ENCODE results near the gene SLC1A7. TPM values are rescaled to one million over a fixed set of nuclear protein-coding genes. Genes with fewer than 3 reads are reported as not detected.

Gene SLC1A7
- total RNA-seq, 1 experiment from 2014 or later, result 0.27 TPM

- in situ Hi-C loops (cut with HindIII; ENCODE audit: low sequenced_read_pairs), result no loop called here
- no peak for DNase-seq (ENCODE audit: low spot score)
Observed at GRCh38 chr1:53107090-53107489, 35.3 kb downstream of the SLC1A7 start.

GRCh38 chr1:53104289-53104913 lies 38.0 kb downstream of the SLC1A7 start:
- DNase-seq (ENCODE audit: low spot score), result no peak
- in situ Hi-C loops (cut with HindIII; ENCODE audit: low sequenced_read_pairs), result no loop called here

DNA sequence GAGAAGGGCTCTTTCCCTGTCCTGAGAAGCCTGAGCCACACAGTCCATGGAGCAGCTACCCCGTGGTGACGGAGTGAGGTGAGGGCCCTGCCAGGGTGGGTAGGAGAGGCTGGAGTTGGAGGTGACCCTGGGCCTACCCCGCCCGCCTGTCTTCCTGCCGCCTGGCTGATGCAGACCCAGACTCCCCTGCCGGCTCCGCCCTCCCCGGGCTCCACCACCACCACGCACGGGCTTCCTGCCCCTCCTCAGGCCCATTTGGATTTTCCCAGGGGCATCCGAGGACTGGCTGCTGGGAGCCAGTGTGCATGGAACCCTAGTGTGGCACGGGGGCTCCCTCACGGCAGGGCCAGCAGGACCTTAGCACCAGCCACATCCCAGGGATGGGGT lies 47.9 kb downstream of the SLC1A7 start:
- in situ Hi-C loops (cut with HindIII; ENCODE audit: low sequenced_read_pairs), result no loop called here
- DNase-seq (ENCODE audit: low spot score), result no peak

DNA sequence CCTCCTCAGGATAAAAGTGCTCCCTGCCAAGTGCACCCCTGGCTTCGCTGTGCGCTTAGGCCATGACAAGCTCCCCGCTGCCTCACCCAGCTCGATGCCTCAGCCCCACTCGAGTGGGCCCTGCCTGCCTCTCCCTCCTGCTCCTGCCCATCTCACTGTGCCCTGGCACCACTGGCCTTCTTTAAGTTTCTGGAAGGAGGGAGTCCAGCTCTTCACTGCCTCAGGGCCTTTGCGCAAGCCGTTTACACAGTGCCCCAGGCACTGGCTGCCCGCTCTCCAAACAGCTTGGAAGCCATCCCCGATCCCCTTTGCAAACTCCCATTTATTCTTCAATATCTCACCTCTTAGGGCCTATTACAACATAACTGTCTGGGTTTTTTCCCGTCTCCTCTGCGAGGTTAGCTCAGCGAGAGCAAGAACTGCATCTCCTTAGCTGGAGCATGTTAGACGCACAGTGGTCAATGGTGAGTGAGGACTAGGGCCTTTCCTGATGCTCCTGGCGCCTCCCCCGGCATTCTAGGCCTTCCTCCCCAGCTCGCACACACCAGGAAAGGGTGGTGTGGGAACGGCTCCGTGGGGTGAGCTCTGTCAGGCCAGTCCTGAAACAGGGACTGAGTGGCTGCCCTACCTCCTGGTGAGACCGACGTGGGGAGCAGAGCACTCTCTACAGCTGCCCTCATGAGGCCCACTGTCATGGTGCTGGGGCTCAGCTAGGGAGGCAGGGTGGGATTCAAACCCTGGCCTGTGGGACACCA lies 48.5 kb downstream of the SLC1A7 start:
- in situ Hi-C loops (cut with HindIII; ENCODE audit: low sequenced_read_pairs), result no loop called here
- DNase-seq (ENCODE audit: low spot score), result no peak

- no peak for DNase-seq (ENCODE audit: low spot score)
Observed at GRCh38 chr1:53093451-53093754, 49.0 kb downstream of the SLC1A7 start.

DNA sequence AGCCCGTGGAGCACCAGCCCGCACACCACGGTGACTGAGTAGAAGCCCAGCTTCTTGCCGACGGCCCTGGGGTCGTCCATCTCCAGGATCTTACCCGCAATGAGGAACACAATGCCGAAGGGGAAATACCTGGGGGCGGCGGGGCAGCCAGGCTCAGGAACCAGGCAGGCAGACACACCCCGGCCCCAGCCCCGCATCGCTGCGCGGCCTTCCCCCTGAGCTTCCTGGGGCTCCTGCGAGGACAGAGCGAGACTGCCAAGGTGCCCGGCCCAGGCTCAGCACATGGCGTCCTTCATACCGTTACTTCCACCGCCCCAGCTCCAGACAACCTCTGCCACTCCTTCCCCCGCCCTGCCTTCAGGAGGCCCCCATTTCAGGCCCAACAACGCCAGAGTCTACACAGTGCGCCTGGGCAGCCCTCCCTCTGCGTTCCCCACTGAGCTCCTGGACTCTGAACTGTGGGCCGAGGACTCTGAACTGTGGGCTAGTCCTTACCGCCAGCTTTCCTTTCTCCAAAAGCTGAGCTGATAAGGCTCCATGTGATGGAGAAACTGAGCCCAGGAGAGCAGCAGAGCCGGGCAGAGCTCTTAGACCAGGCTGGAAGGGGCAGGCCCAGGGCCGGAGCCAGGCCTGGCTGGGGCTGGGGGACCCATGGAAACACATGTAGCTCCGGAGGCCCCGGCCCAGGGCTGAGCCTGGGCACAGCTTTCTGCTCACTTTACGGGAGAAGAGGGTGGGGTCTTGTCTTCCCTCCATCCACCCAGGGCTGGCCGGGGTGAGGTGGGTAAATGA lies 49.6 kb downstream of the SLC1A7 start:
- DNase-seq (ENCODE audit: low spot score), result no peak
- in situ Hi-C loops (cut with HindIII; ENCODE audit: low sequenced_read_pairs), result no loop called here

More at GRCh38 chr1:53093451-53093754, 49.0 kb downstream of the SLC1A7 start:
- in situ Hi-C loops (cut with HindIII; ENCODE audit: low sequenced_read_pairs), result no loop called here

DNA sequence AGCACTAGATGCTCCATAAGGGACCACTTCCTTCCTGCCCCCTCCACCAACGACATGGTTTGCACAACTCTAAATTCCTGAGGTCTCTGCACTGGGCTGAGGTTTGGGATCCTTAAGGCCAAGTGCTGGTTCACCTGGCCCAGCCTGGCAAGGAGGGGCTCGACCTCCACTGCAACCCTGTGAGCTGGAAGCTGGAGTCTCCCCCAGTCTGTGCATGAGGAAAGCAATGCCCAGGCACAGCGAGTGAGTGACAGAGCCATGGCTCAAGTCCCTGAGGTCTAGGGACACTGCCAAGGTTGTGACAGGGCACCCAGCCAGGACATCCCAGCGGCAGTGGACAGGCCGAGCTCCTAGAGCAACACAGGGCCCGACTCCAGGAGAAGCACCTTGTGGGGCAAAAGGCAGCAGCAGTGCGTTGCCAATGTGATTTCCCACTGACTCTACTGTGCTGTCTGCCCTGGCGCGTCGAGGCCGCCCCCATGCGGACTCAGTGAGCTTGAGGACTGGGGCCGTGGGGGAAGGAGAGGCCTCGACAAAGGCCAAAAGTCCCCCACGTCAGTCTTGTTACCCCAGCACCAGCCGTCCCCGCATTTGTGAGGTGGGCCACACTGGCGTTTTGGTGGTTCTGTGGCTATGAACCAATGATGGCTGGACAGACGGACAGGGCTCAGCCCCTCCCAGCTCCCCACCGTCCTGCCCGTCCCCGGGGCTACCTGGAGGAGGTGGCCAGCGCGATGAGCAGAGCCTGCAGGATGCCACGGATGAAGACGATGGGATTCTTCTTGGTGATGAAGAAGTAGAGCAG lies 50.4 kb downstream of the SLC1A7 start:
- peak; percentile 93 for DNase-seq (ENCODE audit: low spot score)
- in situ Hi-C loops (cut with HindIII; ENCODE audit: low sequenced_read_pairs), result no loop called here

DNA sequence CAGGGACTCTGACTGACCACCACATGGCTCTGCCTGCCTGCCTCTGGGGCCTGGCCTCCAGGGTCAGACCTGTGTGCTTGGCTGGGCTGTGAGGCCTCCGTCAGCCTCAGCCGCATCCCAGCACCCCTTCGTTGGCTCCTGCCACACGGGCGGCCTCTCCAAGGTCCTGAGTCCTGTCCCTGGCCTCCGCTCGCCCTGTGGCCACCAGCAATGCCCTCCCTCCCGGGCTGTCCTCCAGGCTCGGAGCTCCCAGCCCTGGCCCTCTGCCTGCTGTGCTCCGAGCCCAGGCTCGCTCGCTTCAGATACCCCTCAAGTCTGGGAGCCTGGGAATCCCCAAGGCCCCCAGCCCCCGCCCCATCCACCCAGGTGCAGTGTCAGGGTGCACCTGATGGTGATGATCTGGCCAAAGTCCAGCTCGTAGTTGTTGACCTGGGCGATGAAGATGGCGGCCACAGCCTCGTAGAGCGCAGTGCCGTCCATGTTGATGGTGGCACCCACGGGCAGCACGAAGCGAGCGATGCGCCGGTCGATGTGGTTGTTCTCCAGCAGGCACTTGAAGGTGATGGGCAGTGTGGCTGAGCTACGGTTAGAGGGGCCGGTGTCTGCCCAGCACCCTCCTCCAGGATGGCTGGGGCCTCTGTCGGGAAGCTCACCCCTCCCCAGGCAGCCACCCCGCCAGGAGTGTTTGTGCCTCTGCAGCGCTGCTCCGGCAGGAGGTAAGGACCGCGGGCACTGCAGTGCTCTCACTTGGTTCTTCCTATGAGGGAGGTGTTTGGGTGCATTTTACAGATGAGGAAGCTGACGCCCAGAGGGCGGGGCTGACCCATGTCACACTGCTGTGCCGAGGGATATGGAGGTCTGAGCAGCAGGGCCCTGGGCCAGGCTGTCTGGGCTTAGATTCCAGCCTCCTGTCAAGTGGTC lies 52.0 kb downstream of the SLC1A7 start:
- in situ Hi-C loops (cut with HindIII; ENCODE audit: low sequenced_read_pairs), result no loop called here
- no peak for DNase-seq (ENCODE audit: low spot score)

DNA sequence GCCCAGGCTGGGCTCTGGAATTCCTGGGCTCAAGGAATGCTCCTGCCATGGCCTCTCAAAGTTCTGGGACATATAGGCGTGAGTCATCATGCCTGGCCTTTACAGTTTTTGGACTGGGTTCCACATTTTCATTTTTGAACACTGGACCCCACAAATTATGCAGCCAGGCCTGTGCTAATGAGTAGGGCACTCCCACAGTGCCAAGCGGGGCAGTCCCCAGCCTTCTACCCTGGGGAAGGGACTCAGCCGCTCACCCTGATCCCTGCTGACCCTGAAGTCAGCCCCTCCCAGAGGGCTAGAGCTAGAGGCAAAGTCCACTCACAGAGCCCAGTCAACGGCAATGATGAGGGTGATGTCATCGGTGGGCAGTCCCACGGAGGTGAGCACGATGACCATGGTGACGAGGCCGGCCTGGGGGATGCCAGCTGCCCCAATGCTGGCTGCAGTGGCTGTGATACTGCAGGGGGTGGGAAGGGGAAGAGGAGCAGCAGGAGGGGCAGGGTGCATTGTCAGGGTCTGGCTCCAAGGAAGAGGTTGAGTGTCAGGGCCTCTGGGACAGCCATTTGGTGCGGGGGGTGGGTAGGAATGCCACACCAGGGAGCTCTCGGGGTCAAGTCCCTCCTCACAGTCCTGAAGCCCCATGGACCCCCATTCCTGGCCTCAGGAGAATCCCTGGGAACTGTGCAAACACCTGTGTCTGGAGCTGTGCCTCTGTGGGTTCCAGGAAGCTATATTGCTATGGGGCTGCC lies 52.8 kb downstream of the SLC1A7 start:
- DNase-seq (ENCODE audit: low spot score), result no peak
- in situ Hi-C loops (cut with HindIII; ENCODE audit: low sequenced_read_pairs), result no loop called here

DNA sequence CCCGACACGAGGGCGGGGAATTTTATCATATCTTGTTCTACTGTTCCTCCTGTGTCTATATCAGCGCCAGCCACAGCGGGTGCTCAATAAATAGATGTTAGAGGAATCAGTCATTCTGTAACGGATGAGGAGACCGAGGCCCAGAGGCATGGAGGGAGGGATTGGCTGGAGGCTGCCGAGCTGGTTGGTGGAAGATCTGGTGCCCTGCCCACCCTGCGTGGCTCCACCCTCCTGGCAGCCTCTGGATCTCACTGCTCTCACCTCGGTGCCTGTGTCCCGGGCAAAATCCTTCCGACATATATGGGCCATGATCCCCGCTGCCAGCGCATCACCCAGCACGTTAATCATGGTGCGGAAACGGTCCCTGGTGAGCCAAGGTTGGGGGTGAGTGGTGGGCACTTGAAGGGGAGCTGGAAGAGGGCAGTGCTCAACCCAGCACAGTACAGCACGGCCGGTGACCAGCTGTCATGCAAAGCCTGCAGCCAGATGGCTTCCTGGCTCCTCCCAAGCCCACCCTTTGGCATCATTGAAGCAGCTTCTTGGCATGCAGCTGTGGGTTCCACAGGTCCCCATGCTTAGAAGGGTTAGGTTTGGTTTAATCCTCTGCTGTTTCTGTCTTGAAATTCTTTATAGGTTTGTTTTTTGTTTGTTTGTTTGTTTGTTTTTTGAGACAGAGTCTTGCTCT lies 53.7 kb downstream of the SLC1A7 start:
- in situ Hi-C loops (cut with HindIII; ENCODE audit: low sequenced_read_pairs), result no loop called here
- no peak for DNase-seq (ENCODE audit: low spot score)

DNA sequence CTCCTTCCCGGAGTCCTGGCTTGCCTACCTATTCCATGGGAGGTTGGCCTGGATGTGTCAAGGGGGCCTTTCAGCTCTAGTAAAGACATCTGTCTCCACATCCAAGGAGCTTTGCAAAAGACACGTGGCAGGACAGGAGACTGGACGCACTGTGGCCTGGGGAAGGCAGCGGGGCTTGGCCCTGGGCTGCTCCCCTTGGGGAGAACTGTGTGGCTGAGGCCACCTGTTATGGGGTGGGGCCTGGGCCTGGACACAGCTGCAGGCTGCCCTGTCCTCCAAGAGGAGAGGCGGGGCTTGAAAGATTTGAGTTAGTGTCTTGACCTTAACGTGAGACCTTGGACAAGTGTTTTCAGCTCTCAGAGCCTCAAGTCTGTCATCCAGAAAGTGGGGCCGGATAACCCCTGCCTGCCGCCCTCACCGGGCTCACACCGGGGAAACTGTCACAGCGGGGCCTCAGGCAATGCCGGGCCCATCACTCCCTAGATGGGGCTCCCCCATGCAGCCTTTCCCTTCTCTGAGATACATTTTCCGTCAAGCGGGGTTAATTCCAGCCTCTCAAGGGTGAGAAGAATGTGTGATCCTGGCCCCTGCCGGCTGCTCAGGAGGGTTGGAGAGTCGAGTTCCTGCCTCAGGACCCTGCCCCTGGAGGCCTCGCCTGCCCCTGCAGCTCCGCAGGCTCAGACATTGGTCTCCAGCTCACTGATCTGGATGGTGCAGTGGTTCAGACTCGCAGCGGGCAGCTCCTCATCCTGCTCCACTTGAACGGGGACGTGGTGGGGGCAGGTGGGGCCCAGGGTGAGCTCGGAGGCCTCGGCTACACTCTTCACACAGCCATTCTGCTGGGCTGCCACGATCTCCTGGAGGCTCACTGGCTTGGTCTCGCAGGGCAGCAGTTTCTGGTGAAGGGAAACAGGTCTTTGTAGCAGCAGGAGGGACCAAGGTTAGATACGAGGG lies 54.8 kb downstream of the SLC1A7 start:
- in situ Hi-C loops (cut with HindIII; ENCODE audit: low sequenced_read_pairs), result no loop called here
- no peak for DNase-seq (ENCODE audit: low spot score)

- in situ Hi-C loops (cut with HindIII; ENCODE audit: low sequenced_read_pairs), result no loop called here
- peak; percentile 60 for DNase-seq (ENCODE audit: low spot score)
Observed at GRCh38 chr1:53086491-53087070, 55.9 kb downstream of the SLC1A7 start.

- in situ Hi-C loops (cut with HindIII; ENCODE audit: low sequenced_read_pairs), result no loop called here
Observed at GRCh38 chr1:53085405-53085804, 57.0 kb downstream of the SLC1A7 start.

GRCh38 chr1:53084589-53084971 lies 57.9 kb downstream of the SLC1A7 start:
- DNase-seq (ENCODE audit: low spot score), result no peak
- in situ Hi-C loops (cut with HindIII; ENCODE audit: low sequenced_read_pairs), result no loop called here

More at GRCh38 chr1:53085405-53085804, 57.0 kb downstream of the SLC1A7 start:
- no peak for DNase-seq (ENCODE audit: low spot score)

DNA sequence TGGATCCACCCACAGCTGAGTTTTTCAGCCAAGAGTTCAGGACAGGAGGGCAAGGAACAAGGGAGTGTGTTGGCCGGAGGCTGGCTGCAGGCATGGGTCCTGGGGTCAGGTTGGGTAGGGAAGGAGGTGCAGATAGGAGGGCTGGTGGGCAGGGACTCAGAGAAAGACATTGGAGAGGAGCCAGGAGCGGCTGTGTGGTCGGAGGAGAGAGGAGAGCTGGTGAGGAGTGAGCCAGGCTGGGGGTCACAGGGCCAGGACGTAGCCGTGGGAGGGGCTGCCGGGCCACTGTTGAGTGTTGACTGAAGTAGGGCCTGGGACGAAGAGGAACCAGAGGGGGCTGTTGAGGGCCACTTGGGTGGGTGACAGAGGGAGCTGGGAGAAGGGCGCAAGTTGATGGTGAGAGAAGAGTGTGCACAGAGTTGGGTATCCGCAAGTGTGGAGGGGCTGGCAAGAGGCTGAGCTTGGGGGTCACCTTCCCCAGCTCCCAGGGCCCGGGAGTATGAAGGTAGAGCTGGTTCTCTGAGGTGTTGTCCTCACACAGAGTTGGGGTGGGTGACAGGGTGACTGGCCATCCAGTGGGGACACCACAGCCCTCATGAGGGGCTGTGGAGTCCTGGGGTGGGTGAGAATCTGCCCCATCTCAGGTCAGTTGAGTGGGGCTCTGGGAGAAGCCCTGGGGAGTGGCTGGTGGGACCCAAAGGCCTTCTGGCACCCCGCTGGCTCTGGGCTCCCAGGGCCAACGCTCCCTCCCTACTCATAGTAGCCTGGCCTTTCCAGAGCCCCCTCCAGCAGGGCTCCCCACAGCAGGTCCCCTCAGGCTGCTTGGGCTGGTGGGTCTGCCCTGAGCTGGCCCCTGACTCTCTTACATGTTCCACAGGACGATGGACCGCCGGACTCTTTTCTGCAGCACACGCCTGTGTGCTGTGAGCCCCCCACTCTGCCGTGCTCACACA lies 58.5 kb downstream of the SLC1A7 start:
- in situ Hi-C loops (cut with HindIII; ENCODE audit: low sequenced_read_pairs), result no loop called here
- DNase-seq (ENCODE audit: low spot score), result no peak

Data from G401 (cell line).